A549 (cell line): Measurements from ENCODE around the gene BET1L. TPM values are rescaled to one million over a fixed set of nuclear protein-coding genes. Genes with fewer than 3 reads are reported as not detected.
"Not testable (repeated sequence)": the region's sequence is repeated elsewhere in the genome, so short reads cannot be mapped to it uniquely, and the experiment has no call there.

Experiments
- ATAC-seq, 2 experiments: fragments of 200-7000 bp in 1 of 2; fragments of >200 bp in 1 of 2; cut with Nextera tagmentation in 1 of 2; cut with Tn5 transposase in 1 of 2; 3 replicates each; pipeline versions ENCODE4 v1.8.0 to v1.9.1; 2018 to 2020; ENCODE audit warnings: mild to moderate bottlenecking in 1 of 2, moderate library complexity in 1 of 2
- CTCF ChIA-PET: fragments of 300-600 bp; sonication (Branson Sonifier 250); formaldehyde crosslinking; extraction: SDS; loops from one replicate; lab custom pipeline; 2021; ENCODE audit warnings: antibody characterized with exemption, inconsistent platforms; lab: Yijun Ruan, JAX
- POLR2A ChIA-PET: fragments of 350-600 bp; formaldehyde crosslinking; extraction: SDS; loops from one replicate; lab custom pipeline; 2021; ENCODE audit warnings: antibody characterized with exemption, inconsistent platforms; lab: Yijun Ruan, JAX
- DNase-seq, 2 experiments: peaks; one replicate each; pipeline versions ENCODE4 v3.0.0 to v3.0.0-alpha.2; 2011 to 2016; ENCODE audit warnings: low read depth in 1 of 2, low spot score in 1 of 2
- FAIRE-seq: peaks from 2 replicates; lab custom pipeline; 2011; peaks lifted over from hg19 to GRCh38; lab: Jason Lieb, UNC
- H3K27ac ChIP-seq, 2 experiments: fragments of >200 bp; sonication (Bioruptor Twin); formaldehyde crosslinking; 3 replicates each; pipeline ENCODE4 v1.5.1; 2016 to 2017
- H3K4me1 ChIP-seq: fragments of >200 bp; sonication (Bioruptor Twin); formaldehyde crosslinking; 3 replicates; pipeline ENCODE4 v1.6.1; 2016
- H3K4me2 ChIP-seq: fragments of >200 bp; sonication (Bioruptor Twin); formaldehyde crosslinking; 3 replicates; pipeline ENCODE4 v1.6.1; 2016
- H3K4me3 ChIP-seq: fragments of >200 bp; sonication (Bioruptor Twin); formaldehyde crosslinking; 3 replicates; pipeline ENCODE4 v1.5.1; 2016
- H3K9me3 ChIP-seq: fragments of >200 bp; sonication (Bioruptor Twin); formaldehyde crosslinking; 3 replicates; pipeline ENCODE4 v1.6.1; 2016
- FOSB ChIP-seq: fragments of 250-450 bp; sonication (Bioruptor Pico); IDR thresholded peaks from 2 replicates; pipeline ENCODE4 v1.5.0; 2020; ENCODE audit warnings: mild to moderate bottlenecking, moderate library complexity
- FOXS1 ChIP-seq: fragments of 250-450 bp; sonication (Bioruptor Pico); IDR thresholded peaks from 2 replicates; pipeline ENCODE4 v1.5.0; 2020; ENCODE audit warnings: mild to moderate bottlenecking, moderate library complexity
- HEYL ChIP-seq: fragments of 250-450 bp; sonication (Bioruptor Pico); IDR thresholded peaks from 2 replicates; pipeline ENCODE4 v1.8.0; 2021; ENCODE audit warnings: mild to moderate bottlenecking, moderate library complexity
- HOXB13 ChIP-seq: fragments of 250-450 bp; sonication (Bioruptor Pico); IDR thresholded peaks from 2 replicates; pipeline ENCODE4 v1.5.0; 2020; ENCODE audit warnings: low read depth, mild to moderate bottlenecking, moderate library complexity
- NFE2L2 ChIP-seq: fragments of 150-350 bp; conservative IDR thresholded peaks from 2 replicates; pipeline ENCODE4 v1.6.1; 2014; ENCODE audit warnings: low read length
- POLR2AphosphoS2 ChIP-seq: conservative IDR thresholded peaks from 2 replicates; pipeline ENCODE4 v1.6.1; 2012; ENCODE audit warnings: low read length, improper control_type of control experiment, inconsistent platforms
- RAD21 ChIP-seq, 2 experiments: fragments of >200 bp in 1 of 2; sonication (Bioruptor Twin) in 1 of 2; formaldehyde crosslinking in 1 of 2; IDR thresholded peaks in 1 of 2; conservative IDR thresholded peaks in 1 of 2; 2 replicates in 1 of 2; 3 replicates in 1 of 2; pipeline ENCODE4 v1.6.1; 2012 to 2018; ENCODE audit warnings: inconsistent platforms in 1 of 2
- RFX5 ChIP-seq: fragments of 450-650 bp; IDR thresholded peaks from 2 replicates; pipeline ENCODE4 v1.7.1; 2014; ENCODE audit warnings: antibody characterized with exemption, mild to moderate bottlenecking, moderate library complexity
- SMC3 ChIP-seq: fragments of >200 bp; sonication (Bioruptor Twin); formaldehyde crosslinking; IDR thresholded peaks from 3 replicates; pipeline ENCODE4 v1.6.1; 2018; ENCODE audit warnings: inconsistent platforms
- SREBF2 ChIP-seq: fragments of 450-650 bp; IDR thresholded peaks from 2 replicates; pipeline ENCODE4 v1.6.1; 2014; ENCODE audit warnings: mild to moderate bottlenecking, moderate library complexity
- TFCP2L1 ChIP-seq: fragments of 250-450 bp; sonication (Bioruptor Pico); IDR thresholded peaks from 2 replicates; pipeline ENCODE4 v1.5.0; 2021; ENCODE audit warnings: mild to moderate bottlenecking
- ZSCAN20 ChIP-seq: fragments of 250-450 bp; sonication (Bioruptor Pico); IDR thresholded peaks from 2 replicates; pipeline ENCODE4 v1.8.0; 2022; ENCODE audit warnings: mild to moderate bottlenecking, moderate library complexity
- WGBS: methylation state at CpG from one replicate; pipeline ENCODE4 v1.1.6; 2017; ENCODE audit errors: missing lambda C conversion rate; 5-methylcytosine and 5-hydroxymethylcytosine counted together
- polyA plus RNA-seq, 4 experiments: library from polyadenylated mRNA; depleted of rRNA in 3 of 4; stranded (reverse); fragments of >200 nt; fragmentation: RNase III in 1 of 4; extraction: RNeasy Plus Mini Kit Qiagen cat#74134 plus additional on column Dnase treatment in 1 of 4; gene quantifications; 2 replicates in 3 of 4; 3 replicates in 1 of 4; pipeline ENCODE4 v1.2.3, GENCODE V29; 2011 to 2017
- TF ChIP-seq, protein P1 (sequence below): fragments of 250-450 bp; sonication (Bioruptor Pico); IDR thresholded peaks from 2 replicates; pipeline ENCODE4 v1.5.0; 2021; ENCODE audit warnings: mild to moderate bottlenecking, moderate library complexity, borderline replicate concordance
- TF ChIP-seq, protein P2 (sequence below): IDR thresholded peaks from 2 replicates; pipeline ENCODE4 v1.6.1; 2012; ENCODE audit warnings: low read depth, borderline replicate concordance
- TF ChIP-seq, protein P3 (sequence below): fragments of >200 bp; sonication (Bioruptor Twin); formaldehyde crosslinking; IDR thresholded peaks from 2 replicates; pipeline ENCODE4 v1.6.1; 2016
- TF ChIP-seq, protein P4 (sequence below): fragments of >200 bp; sonication (Bioruptor Twin); formaldehyde crosslinking; IDR thresholded peaks from 3 replicates; pipeline ENCODE4 v1.5.1; 2016

BET1L gene
- polyA plus RNA-seq, 2 of the 4 experiments (the other 2 are of a cell fraction) = 28.5 to 44.5 TPM

DNA sequence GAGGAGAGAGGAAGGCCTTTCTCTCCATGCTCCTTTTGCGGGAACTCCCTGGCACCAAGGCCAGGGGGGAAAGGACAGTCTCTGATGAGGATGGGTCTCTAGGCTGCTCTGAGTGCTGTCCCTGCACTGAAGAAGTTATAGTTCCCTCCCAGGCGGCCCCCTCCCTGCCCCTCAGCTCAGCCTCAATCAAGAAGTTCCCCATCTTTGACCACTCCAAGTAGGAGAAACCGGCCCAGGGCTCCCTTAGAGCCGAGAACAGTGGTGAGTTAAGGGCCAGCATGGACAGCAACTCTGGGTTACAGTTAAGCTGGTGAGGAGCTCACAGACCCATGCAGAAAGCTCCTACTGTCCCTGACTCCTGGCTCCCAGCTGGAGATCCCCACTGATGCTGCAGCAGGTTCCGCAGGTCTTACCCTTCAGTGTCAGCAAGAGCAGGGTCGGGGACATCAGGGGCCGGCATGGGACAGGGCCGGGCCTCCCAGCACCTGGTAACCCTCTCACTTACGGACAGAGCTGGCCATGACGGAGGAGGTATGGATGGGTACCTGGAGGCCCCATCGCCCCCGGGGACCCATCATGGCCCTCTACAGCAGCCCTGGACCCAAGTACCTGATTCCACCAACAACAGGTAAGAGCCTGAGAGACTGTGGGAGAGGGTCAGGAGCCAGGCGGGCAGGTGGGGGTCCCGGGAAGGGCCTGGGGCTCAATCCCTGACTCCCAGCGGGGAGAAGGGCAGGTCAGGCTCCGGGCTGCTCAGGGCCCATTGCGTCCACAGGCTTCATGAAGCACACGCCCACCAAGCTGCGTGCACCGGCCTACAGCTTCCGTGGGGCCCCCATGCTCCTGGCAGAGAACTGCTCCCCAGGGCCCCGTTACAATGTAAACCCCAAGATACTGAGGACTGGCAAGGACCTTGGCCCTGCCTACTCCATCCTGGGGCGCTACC, 10.1 kb downstream of the BET1L start:
- ChIA-PET POLR2A (interaction anchor here (3.2 kb wide), 1 partner anchor 10 kb away, joined by 15 read pairs; the partner anchor contains the start of genes BET1L and RIC8A), CTCF (interaction anchor here (0.8 kb wide), 1 partner anchor 10 kb away, joined by 3 read pairs; no protein-coding TSS in a partner anchor)
- TF ChIP-seq SREBF2 (no peak), HEYL (no peak), NFE2L2 (no peak), RAD21 (conservative IDR thresholded peaks at IDR 0.05 in 1 of 2, IDR thresholded peaks at IDR 0.05 in 1 of 2) (no peak), ZSCAN20 (no peak), POLR2AphosphoS2 (no peak), SMC3 (no peak), HOXB13 (CRISPR knock-in tag) (no peak), FOSB (CRISPR knock-in tag) (no peak), RFX5 (no peak), FOXS1 (no peak), TFCP2L1 (no peak)
- TF ChIP-seq, protein P1, sequence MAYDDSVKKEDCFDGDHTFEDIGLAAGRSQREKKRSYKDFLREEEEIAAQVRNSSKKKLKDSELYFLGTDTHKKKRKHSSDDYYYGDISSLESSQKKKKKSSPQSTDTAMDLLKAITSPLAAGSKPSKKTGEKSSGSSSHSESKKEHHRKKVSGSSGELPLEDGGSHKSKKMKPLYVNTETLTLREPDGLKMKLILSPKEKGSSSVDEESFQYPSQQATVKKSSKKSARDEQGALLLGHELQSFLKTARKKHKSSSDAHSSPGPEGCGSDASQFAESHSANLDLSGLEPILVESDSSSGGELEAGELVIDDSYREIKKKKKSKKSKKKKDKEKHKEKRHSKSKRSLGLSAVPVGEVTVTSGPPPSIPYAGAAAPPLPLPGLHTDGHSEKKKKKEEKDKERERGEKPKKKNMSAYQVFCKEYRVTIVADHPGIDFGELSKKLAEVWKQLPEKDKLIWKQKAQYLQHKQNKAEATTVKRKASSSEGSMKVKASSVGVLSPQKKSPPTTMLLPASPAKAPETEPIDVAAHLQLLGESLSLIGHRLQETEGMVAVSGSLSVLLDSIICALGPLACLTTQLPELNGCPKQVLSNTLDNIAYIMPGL (CRISPR knock-in tag) = no peak
- TF ChIP-seq, protein P2, sequence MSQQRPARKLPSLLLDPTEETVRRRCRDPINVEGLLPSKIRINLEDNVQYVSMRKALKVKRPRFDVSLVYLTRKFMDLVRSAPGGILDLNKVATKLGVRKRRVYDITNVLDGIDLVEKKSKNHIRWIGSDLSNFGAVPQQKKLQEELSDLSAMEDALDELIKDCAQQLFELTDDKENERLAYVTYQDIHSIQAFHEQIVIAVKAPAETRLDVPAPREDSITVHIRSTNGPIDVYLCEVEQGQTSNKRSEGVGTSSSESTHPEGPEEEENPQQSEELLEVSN = no peak
- TF ChIP-seq, protein P3, sequence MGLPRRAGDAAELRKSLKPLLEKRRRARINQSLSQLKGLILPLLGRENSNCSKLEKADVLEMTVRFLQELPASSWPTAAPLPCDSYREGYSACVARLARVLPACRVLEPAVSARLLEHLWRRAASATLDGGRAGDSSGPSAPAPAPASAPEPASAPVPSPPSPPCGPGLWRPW = no peak
- TF ChIP-seq, protein P4, sequence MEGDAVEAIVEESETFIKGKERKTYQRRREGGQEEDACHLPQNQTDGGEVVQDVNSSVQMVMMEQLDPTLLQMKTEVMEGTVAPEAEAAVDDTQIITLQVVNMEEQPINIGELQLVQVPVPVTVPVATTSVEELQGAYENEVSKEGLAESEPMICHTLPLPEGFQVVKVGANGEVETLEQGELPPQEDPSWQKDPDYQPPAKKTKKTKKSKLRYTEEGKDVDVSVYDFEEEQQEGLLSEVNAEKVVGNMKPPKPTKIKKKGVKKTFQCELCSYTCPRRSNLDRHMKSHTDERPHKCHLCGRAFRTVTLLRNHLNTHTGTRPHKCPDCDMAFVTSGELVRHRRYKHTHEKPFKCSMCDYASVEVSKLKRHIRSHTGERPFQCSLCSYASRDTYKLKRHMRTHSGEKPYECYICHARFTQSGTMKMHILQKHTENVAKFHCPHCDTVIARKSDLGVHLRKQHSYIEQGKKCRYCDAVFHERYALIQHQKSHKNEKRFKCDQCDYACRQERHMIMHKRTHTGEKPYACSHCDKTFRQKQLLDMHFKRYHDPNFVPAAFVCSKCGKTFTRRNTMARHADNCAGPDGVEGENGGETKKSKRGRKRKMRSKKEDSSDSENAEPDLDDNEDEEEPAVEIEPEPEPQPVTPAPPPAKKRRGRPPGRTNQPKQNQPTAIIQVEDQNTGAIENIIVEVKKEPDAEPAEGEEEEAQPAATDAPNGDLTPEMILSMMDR = no peak
- Histone ChIP-seq H3K4me2 (no peak overlapping the region), H3K9me3 (no peaks in the 10 kb centered on the region), H3K27ac (no peak overlapping the region), H3K4me1 (no peaks in the 10 kb centered on the region), H3K4me3 (no peak overlapping the region)
- DNase-seq (no peak), ATAC-seq (peak in 1 of 2 experiments; percentile 20; a peak in 3 of 6 replicates), FAIRE-seq (no peak)
- 80% methylated on average over 20 of the region's 23 CpGs for WGBS

DNA sequence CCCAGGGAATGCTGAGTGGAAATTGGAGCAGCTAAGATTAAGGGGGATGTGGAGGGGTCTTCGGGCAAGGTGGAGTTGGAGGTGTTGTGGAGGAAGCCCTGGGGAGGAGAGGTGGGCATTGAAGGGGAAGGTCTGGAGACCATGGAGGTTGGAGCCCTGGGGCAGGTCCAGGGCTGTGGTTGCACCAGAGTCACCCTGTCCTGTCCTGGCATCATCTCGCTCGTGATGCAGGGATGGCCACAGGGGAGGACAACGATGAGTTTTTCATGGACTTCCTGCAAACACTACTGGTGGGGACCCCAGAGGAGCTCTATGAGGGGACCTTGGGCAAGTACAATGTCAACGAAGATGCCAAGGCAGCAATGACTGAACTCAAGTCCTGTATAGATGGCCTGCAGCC, 13.7 kb downstream of the BET1L start:
- H3K4me1 ChIP-seq, CTCF ChIA-PET, H3K4me3 ChIP-seq, FAIRE-seq, H3K27ac ChIP-seq, H3K4me2 ChIP-seq, DNase-seq, H3K9me3 ChIP-seq, POLR2A ChIA-PET: not testable (repeated sequence)
- ATAC-seq = 0 out of 6 replicates have a peak, but pooled peaks of 1 of the 2 experiments have one; percentile 16
- 48% methylated on average over 5 of the region's 5 CpGs for WGBS

DNA sequence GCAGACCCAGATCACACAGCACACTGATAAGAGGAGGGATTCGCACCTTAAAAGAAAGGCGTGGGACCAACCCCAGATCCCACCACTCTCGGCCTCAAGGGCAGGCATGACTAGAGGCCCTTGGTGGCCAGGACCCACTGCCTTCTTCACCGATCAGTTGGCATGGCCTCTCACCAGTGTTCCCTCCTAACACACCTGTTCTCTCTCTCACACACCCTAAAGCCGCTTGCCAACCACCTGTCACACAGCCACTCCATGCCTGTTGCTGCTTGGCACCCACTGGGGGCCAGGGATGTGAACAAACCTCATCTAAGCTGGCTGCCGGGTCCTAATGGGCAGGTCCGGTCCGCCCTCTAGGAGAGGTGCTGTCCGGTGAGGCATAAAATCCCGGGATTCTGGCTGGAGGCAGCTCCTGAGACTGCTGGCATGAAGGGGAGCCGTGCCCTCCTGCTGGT, 14.5 kb downstream of the BET1L start, which contains the start of gene SCGB1C1:
TSS of gene SCGB1C1 (plus strand) at position 405 of the 455 bp plus-strand sequence. CDS start at position 427, 22 bp downstream.
- H3K9me3 ChIP-seq, DNase-seq, H3K27ac ChIP-seq, CTCF ChIA-PET, H3K4me3 ChIP-seq, H3K4me1 ChIP-seq, H3K4me2 ChIP-seq, FAIRE-seq, ATAC-seq, POLR2A ChIA-PET: not testable (repeated sequence)
- 54% methylated on average over 3 of the region's 11 CpGs for WGBS
